ENCODE data around the gene ESCO1.

The ESCO1 gene

GRCh38 chr18:21484851-21485636 is 115.5 kb downstream of the ESCO1 start:
- no peak for DNase-seq

- no peak for DNase-seq
Observed at GRCh38 chr18:21483051-21483450, 117.5 kb downstream of the ESCO1 start.

DNA sequence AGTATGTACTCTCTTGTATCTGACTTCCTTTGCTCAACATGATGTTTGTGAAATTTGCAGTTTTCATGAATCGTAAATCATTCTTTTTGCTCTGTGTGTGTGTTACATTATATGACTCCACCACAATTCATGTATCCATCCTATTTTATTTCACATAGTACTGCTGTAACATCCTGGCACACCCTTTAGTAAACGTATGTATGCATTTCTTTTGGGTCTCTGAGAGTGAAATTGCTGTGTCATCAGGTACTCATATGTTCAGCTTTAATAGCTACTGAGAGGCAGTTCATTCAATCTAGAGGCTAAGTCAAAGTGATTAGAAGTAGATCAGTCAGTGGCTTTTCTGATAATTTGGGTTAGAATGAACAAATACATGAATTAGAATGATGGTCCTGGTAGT is 118.8 kb downstream of the ESCO1 start:
- no peak for DNase-seq

GRCh38 chr18:21479721-21480120 is 120.8 kb downstream of the ESCO1 start:
- DNase-seq = no peak
